NCI-H2227 (cell line): Measurements from ENCODE around the gene CLIC3.
"Not testable (repeated sequence)": the region's sequence is repeated elsewhere in the genome, so short reads cannot be mapped to it uniquely, and the experiment has no call there.

ENCODE experiments used
- DNase-seq: peaks from one replicate; lab custom pipeline; 2025; ENCODE audit not compliant: unreplicated experiment; lab: John Stamatoyannopoulos, UW

The CLIC3 gene

DNA sequence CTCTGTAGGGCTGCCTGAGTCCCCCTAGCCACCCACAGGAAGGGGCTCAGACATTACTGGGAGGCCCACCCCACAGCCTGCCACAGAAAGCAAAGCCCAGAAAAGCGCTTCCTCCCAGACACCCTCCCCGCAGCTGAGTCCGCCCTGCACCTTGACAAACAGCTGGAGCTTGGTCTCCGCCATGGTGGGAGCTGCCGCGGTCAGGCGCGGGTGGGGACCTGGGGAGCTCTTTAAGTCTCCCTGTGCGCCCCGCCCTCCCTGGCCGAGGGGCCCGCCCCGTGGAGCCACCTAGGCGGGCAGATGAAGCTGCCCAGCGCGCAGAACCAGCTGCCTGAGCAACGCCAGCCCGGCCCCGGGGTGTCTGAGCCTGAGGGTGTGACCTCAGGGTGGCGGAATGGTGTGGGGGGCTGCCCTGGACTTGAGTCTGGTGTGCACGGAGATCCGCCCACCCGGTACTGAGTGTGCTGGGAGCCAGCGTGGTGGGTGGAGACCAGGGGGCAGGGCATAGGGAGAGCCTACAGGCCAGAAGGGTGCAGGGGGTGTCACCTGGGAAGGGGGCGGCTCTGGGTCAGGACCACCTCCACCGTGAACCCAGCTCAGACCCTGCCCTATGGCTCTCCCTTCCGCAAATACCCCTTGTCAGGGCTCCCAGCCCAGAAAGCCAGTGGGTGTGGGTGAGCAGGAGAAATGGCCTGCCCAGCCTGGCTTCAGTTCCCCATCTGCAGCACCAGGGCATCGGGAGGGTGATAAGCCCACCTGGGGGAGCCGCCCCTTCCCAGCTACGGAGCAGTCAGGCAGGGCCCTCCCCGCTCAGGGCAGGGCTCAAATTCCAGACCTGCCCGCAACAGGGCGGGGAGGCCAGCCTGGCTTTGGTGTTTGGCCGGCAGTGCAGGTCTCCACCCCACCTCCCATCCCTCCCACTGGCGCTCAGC, at the start of gene CLIC3:
TSS of gene CLIC3 (minus strand) at position 208 of the 932 bp plus-strand sequence. CDS start at position 183, 25 bp downstream.
- DNase-seq, result no peak

GRCh38 chr9:137045294-137046087, 49.1 kb upstream of the CLIC3 start:
- DNase-seq, result peak; percentile 49

GRCh38 chr9:137044502-137045177, 48.3 kb upstream of the CLIC3 start:
- peak; percentile 29 for DNase-seq

GRCh38 chr9:137044037-137044436, 47.7 kb upstream of the CLIC3 start:
- DNase-seq, result no peak

DNA sequence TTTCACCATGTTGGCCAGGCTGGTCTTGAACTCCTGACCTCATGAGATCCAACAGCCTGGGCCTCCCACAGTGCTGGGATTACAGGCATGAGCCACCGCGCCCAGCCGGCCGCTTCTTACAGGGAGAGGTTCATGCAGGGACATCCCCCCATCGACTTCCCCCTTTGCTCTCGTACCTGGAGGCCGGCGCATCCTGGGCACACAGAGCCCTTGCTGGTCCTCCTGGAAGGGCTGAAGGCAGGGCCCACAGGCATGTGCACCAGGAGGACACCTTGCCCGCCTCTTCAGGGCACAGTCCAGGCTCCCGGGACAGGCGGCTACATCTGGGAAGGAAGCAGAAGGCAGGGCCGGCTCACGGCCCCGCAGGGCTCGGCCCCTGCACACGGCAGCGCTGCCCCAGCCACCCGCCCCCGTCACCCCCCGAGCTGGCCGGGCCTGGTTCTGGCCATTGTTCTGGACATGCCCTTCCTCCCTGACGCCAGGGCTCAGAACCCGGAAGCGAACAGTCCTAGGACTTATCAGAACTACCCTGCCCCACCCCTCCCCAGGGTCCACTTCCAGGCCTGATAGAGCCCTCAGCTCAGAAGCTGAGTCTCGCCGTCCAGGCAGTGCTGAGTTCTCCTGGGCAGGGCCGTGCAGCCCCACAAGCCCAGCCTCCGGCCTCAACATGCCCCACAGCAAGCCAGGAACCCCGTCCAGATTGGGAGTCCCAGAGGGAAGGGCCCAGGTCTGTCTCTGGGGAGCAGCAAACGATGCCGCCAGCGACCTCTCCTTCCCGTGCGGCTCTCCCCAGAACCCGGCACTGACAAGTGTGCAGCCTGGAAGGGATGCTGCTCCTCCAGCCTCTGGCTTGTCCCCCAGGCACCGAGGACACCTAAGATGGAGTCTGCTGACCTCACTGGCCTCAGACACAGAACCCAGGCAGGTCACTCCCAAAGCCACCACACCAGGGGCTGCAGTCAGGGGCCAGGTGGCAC, 46.7 kb upstream of the CLIC3 start:
- DNase-seq, result no peak

- DNase-seq, result peak; percentile 81
These were observed 44.8 kb upstream of the CLIC3 start for GRCh38 chr9:137041124-137041523.

DNA sequence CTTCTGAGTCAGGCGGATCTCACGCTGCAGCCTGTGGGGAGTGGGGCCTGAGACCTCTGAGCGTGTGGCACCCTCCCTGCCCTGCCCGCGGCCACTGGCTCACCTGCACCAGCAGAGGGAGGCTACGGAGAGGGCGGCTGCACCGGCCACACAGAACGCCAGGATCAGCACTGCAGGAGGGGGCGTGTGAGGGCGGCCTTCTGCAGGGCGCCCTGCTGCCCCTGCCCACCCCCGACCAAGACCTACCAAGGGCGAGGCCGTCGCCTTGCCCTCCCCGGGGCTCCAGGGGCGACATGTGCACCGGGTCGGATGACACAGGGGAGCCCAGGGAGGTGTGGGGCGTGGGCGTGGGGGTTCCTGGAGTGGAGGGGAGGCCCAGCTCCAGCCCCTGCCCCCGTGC, 44.2 kb upstream of the CLIC3 start:
- no peak for DNase-seq

GRCh38 chr9:137039611-137040366, 43.4 kb upstream of the CLIC3 start:
- no peak for DNase-seq

- no peak for DNase-seq
These were observed 42.5 kb upstream of the CLIC3 start for GRCh38 chr9:137038916-137039315.

GRCh38 chr9:137037483-137037882, 41.1 kb upstream of the CLIC3 start:
- DNase-seq, result no peak

GRCh38 chr9:137037035-137037434, 40.7 kb upstream of the CLIC3 start:
- no peak for DNase-seq

- DNase-seq, result no peak
These were observed 39.6 kb upstream of the CLIC3 start for GRCh38 chr9:137035937-137036336.

GRCh38 chr9:137035507-137035834, 39.1 kb upstream of the CLIC3 start:
- DNase-seq, result no peak

DNA sequence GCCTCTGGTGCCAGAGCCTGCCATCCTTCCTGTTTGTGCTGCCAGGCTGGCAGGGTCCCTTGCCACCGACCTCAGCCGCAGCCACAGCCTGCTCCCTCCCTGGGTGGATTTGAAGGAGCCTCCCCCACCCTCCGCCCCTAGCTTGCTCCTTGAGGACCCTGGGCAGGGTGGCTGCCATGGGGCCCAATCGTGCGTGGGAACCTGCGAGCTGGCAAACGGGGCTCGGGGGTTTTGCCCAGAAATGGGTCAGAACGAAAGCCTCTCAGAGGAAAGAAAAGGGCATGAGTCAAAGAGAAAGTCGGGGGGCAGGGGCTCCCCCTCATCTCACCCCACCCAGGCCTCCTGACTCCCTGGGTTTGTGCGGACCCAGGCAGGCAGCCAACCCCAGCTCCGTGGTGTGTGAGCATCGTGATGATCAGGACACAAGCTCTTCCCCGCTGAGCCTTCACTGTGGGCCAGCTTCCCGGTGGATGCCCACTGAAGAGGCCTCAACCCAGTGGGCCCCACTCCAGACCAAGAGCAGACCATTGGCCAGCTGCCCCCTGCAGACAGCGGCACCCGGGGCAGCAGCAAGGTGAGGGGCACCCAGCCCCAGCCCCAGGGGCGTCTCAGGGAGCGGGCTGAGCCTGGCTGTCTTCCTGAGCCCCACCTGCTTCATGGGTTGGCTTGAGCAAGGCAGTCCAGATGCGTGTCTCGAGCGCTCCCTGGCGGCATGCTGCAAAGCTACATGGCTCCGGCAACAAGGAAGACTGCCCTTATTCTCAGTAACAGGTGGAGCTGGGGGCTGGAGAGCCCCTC, 38.5 kb upstream of the CLIC3 start:
- DNase-seq, result peak; percentile 86

- DNase-seq, result no peak
These were observed 37.8 kb upstream of the CLIC3 start for GRCh38 chr9:137034039-137034708.

DNA sequence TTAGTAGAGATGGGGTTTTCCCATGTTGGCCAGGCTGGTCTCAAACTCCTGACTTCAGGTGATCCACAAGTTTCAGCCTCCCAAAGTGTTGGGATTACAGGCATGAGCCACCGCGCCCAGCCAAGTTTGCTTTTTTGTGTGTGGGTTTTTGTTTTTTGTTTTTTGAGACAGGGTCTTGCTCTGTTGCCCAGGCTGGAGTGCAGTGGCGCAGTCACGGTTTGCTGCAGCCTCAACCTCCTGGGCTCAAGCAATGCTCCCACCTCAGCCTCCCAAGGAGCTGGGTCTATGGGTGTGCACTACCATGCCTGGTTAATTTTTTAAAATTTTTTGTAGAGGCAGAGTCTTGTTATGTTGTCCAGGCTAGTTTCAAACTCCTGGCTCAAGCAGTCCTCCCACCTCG, 37.1 kb upstream of the CLIC3 start:
- not testable (repeated sequence) for DNase-seq

DNA sequence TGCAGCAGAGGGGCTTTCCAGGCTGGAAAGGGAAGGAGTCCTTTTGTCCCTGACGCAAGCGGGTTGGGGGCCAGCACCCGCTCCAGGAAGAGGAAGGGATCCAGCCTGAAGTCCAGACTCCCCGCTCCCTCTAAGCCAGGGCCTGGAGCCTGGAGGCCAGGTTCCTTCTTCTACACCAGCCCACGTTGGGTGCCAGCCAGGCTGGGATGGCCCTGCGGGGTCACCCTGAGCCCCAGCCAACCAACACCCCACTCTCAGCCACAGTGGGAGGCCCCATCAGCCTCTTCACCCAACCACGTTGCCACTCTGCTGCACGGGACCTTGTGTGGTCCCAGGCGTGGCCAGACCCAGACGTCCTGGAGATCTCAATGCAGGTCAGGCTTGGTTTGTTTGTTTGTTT, 36.5 kb upstream of the CLIC3 start:
- DNase-seq, result no peak

DNA sequence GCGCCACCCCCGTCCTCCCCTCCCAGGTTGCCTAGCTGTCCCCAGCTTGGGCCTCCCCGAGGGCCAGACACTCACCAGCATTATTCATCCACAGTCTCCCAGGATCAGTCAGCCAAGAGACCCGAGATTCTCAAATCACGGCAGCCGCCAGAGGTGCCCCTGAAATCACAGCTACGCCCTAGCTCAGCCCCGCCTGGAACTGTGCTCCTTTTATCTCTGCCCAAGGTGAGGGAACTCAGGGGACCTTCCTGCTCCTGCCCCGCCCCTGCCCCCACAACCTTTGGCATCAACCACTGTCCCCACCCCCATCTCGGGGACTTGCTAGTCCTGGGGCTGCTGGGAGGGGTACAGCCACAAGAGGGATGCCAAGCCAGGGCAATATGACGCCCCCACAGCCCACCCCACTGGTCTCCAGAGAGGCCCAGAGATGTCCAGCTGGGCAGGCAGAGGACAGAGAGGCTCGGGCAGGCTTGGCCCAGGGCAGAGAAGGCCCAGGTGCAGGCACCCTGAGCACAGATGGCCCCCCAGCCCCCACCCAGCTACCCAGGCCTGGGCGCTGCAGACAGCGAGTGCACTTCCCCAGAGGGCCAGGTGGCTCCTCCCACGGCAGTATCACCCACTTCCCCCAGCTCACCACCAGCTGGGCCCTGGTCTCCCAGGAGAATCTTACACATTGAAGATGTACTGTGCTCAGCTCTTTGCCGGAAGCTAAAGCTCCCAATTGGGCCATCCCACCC, 35.7 kb upstream of the CLIC3 start, which contains the start of gene FUT7:
TSS of gene FUT7 (minus strand) at position 185 of the 737 bp plus-strand sequence. CDS start at position 88, 97 bp downstream.
- no peak for DNase-seq
